Upper lobe of right lung (tissue), 1 donor: Measurements from ENCODE around the gene LRRN1. TPM values are rescaled to one million over a fixed set of nuclear protein-coding genes. Genes with fewer than 3 reads are reported as not detected.
A peak's percentile ranks its signal among the peaks of the same experiment; 100 is the strongest.

Experiments
- ATAC-seq: fragments of 200-7000 bp; cut with Tn5 transposase; one replicate; pipeline ENCODE4 v1.9.1; 2020; ENCODE audit warnings: mild to moderate bottlenecking, moderate library complexity
- DNase-seq: peaks from one replicate; pipeline ENCODE4 v3.0.0-alpha.2; 2020
- H3K27ac ChIP-seq: fragments of 200-600 bp; one replicate; pipeline ENCODE4 v1.8.0; 2022
- H3K27me3 ChIP-seq: fragments of 200-600 bp; one replicate; pipeline ENCODE4 v1.8.0; 2022; ENCODE audit warnings: mild to moderate bottlenecking
- H3K36me3 ChIP-seq: fragments of 200-600 bp; one replicate; pipeline ENCODE4 v1.8.0; 2022
- H3K4me1 ChIP-seq: fragments of 200-600 bp; one replicate; pipeline ENCODE4 v1.8.0; 2022
- H3K4me3 ChIP-seq: fragments of 200-600 bp; one replicate; pipeline ENCODE4 v1.8.0; 2022; ENCODE audit warnings: mild to moderate bottlenecking
- H3K9me3 ChIP-seq: fragments of 200-600 bp; one replicate; pipeline ENCODE4 v1.8.0; 2022
- CTCF ChIP-seq: fragments of 200-600 bp; IDR thresholded peaks from one replicate; pipeline ENCODE4 v1.8.0; 2022; ENCODE audit warnings: antibody characterized with exemption
- intact Hi-C: fragments of 100-400 bp; cut with DNase I; formaldehyde crosslinking; loops from one replicate; pipeline ENCODE4 v1.11.0; 2022
- total RNA-seq: library from RNA; stranded (reverse); fragmentation: NEBNext Ultra II Directional; extraction: Animal tissue kit (Norgen Biotek cat#: 25700); gene quantifications from one replicate; pipeline ENCODE4 v1.2.1, GENCODE V29; 2021
- donor health status: DM: no; HTN: yes; CAD: no; lungs with severe emphysema.

Gene LRRN1
- total RNA-seq, 1 donor from 2014 or later = 5.2 TPM

DNA sequence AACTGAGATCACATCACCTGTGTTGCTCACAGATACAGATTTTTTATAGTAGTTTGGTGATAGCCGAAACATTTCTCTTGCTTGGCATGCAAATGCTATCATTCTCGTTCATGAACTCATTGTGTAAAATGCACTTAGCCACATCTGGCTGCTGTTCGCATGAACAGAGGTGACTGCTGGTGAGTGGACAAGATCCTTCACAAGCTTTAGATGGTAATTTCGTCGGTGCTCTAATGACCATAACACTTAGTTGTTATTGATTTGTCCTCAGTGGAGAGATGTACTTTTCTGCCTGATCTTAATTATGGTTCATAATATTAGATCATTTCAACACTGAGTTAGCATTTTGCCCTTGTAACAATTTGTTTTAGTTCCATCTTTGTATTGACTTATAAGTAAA is 13.8 kb downstream of the LRRN1 start:
- ATAC-seq (no peak), DNase-seq (no peak)
- no peak overlapping the region for H3K4me3 ChIP-seq
- no peaks in the 10 kb centered on the region for H3K4me1 ChIP-seq
- intact Hi-C loops = no loop called here
- H3K27me3 ChIP-seq = no peaks in the 10 kb centered on the region
- TF ChIP-seq CTCF = no peak
- no peak overlapping the region for H3K27ac ChIP-seq
- no peaks in the 10 kb centered on the region for H3K9me3 ChIP-seq
- H3K36me3 ChIP-seq = no peaks in the 10 kb centered on the region

DNA sequence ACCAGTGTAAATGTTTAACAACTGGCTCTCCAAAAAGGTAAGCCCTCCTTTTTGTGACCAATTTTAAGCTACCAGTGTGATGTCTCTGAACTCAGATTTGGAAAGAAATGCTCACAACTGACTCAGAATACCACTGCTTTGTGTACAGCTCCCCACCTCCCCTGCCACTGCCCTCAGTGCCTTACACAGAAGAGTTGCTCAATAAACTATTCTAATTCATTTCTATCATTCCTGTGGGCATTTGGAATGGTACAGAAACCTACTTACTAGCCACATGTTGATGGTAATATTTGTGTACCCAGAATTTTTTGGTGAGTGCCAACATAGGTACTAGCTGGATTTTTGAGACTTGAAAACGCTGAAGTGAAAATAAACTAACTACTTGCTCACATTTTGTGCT is 16.0 kb downstream of the LRRN1 start:
- Histone ChIP-seq H3K36me3 (no peaks in the 10 kb centered on the region), H3K9me3 (no peaks in the 10 kb centered on the region), H3K27me3 (no peaks in the 10 kb centered on the region), H3K27ac (no peak overlapping the region), H3K4me1 (no peaks in the 10 kb centered on the region), H3K4me3 (no peak overlapping the region)
- TF ChIP-seq CTCF = no peak
- no peak for DNase-seq
- peak; percentile 46 for ATAC-seq
- intact Hi-C loops = no loop called here

DNA sequence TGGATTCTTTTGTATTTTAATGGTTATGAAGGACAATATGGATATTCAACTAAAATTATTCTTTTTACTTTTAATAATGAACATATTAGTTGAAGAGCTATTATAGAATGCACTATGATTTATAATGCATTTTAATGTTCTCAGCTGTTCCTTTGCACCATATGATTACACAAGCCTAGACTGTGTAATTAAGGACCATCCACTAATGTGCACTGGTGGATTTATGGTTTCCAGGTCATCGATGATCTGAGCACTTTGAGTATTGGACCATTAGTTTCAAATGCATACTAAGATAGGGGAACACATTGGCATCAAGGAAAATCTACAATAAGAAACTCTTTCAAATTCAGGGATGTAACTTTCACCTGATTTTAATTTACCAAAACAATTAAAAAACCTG is 16.8 kb downstream of the LRRN1 start:
- ATAC-seq (no peak), DNase-seq (no peak)
- Histone ChIP-seq H3K27ac (no peak overlapping the region), H3K27me3 (no peaks in the 10 kb centered on the region), H3K36me3 (no peaks in the 10 kb centered on the region), H3K4me1 (no peaks in the 10 kb centered on the region), H3K9me3 (no peaks in the 10 kb centered on the region), H3K4me3 (no peak overlapping the region)
- intact Hi-C loops = no loop called here
- no peak for TF ChIP-seq CTCF

DNA sequence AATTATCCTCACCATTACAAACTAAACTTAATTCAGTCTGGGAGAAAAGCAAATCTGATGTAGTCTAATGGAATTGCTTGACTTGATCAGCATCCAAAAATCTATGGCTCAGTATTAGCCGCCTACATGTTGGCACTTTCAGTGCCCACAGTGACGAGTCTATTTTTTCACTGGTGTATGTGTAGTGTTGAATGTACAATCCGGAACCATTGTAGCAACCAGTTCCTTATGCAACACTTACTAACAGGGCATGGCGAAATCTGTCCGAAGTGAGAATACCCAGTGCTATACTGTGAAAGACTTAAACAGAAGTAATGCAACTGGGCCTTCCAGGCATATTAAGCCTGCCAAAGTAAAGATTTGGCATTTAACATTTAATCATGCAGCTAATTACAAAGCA is 18.6 kb downstream of the LRRN1 start:
- Histone ChIP-seq H3K4me3 (no peak overlapping the region), H3K4me1 (no peaks in the 10 kb centered on the region), H3K27me3 (no peaks in the 10 kb centered on the region), H3K9me3 (no peaks in the 10 kb centered on the region), H3K36me3 (no peaks in the 10 kb centered on the region), H3K27ac (no peak overlapping the region)
- intact Hi-C loops = no loop called here
- ATAC-seq (peak; percentile 83), DNase-seq (no peak)
- TF ChIP-seq CTCF = no peak

GRCh38 chr3:3821777-3822176 is 22.5 kb downstream of the LRRN1 start:
- H3K27ac ChIP-seq = no peak overlapping the region
- intact Hi-C loops = no loop called here

More at GRCh38 chr3:3821777-3822176, 22.5 kb downstream of the LRRN1 start:
- no peaks in the 10 kb centered on the region for H3K4me1 ChIP-seq
- H3K9me3 ChIP-seq = no peaks in the 10 kb centered on the region
- no peaks in the 10 kb centered on the region for H3K36me3 ChIP-seq
- no peak overlapping the region for H3K4me3 ChIP-seq
- DNase-seq = no peak
- no peak for TF ChIP-seq CTCF
- no peak for ATAC-seq
- H3K27me3 ChIP-seq = no peaks in the 10 kb centered on the region
